Pulmonary artery endothelial cell (primary cell): ENCODE data around the gene FAM81B. TPM values are rescaled to one million over a fixed set of nuclear protein-coding genes. Genes with fewer than 3 reads are reported as not detected.

Experiments used
- DNase-seq: peaks from one replicate; pipeline ENCODE4 v3.0.0-alpha.2; 2011; ENCODE audit warnings: low read depth, low spot score
- total RNA-seq: library from RNA; depleted of rRNA; stranded (reverse); fragments of >200 nt; gene quantifications from 2 replicates; pipeline ENCODE4 v1.2.3, GENCODE V29; 2014

Gene FAM81B
- total RNA-seq, 1 donor from 2014 or later, result 0.20 TPM

DNA sequence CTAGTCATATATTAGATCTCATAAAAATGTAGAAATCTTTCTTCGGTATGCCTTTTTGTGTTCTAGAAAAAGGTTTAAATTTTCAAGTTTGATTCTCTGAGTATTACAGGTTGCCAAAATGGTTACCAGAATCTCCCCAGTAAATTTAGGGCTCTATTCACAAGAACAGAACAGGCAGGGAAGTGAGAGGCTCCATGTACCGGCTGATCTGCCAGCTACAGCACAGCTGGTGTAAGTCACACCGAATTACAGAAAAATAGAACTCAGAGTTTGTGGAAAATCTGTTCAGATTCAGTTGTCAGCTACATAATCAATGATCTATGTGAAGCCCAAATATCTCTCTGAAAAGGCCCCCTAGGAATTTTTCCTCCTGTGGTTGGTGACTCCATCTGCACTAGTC, 10.5 kb downstream of the FAM81B start:
- no peak for DNase-seq

DNA sequence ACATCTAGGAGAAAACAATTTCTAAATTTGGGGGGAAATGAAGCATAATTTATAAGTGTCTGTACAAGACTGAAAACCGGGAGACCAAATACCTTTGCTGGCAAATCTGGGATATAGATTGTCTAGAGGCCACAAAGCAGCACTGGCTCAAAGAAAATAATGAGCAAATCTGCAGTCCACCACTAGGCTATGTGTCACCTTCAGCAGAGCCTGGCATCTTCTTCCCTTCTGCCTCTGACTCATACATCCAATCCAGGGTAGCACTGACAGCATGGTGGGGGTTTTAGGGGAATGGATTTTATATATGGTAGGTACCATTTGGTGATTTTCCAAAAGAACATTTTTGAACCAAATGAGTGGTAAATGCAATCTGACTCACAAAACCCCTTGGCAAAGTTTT, 12.8 kb downstream of the FAM81B start:
- no peak for DNase-seq

DNA sequence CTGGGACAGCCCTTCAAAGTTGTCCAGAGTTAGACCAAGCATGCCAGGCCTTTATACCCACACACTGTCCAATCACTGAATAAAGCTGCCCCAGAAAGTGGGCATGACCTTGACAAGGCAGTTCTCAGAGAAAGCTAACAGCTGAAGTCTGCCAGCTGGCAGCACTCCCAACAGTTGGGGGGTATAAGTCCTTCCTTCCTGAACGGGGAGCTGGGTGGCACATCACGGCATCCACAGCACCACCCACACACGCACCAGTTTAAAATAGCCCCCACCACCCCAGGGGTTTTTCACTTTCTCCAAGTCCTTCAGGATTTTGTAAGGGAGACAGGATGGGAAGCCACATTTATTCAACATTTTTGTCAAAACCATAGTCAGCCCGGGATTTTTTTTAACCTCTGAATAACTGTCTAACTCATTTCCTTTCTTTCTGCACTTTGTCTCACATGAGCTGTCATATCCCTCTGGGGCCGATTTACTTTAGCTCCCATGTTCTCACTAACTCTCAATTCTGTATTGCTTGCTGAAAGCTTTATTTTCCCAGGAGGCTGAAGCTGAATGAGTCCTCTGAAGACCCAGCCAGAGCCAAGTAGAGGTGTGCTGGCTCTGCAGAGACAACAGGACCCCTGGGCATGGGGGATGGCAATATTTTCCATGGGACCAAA, 15.4 kb downstream of the FAM81B start:
- DNase-seq, result no peak

DNA sequence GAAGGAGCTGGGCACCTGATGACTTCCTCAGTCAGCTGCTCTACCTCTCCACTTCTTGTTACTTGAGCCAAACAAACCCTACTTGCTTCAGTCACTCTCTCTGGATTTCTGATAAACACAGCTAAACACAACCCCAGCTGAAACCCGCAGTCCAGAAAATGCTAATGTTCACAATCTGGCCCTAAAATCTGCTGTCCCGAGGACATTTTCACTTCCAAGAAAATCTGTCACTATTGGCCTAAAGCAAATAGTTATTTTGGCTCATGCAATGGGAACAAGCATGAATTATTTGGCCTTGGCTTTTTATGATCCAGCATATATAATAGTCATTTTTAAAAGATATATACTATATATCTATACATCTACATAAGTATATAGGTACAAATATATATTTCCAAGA, 19.1 kb downstream of the FAM81B start:
- no peak for DNase-seq

DNA sequence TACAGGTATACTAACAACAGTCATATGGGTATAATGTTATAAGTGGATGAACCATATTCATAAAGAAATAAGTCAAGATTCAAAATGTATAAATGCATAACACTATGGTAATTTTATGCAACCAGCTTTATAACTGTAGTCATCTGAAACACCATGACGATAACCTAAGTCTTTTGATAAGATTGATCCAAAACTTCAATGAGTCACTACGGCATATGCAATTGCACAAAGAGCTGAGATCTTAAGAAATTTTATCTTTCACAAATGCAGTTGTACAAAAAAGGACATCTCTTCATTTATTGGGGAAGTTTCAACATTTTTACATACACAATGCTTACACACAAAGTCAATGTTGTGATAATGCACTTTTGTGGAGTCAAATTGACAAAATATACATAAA, 20.3 kb downstream of the FAM81B start:
- DNase-seq, result no peak

DNA sequence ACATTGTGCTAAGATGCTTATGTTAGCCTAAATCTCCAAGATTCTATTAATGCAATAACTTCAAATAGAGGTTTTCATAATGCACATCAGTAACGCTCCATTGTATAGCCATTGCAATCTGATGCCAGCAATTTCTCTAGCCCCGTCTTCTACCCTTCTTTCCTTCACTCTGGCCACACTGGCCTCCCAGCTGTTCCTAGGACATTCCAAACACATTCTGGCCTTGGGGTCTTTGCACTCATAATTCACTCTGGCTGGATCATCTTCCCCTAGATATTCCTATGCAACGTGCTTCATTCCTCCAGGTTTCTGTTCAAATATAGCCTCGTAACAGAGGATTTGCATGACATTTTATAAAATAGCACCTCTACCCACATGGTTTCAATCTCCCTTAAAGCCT, 23.3 kb downstream of the FAM81B start:
- no peak for DNase-seq

DNA sequence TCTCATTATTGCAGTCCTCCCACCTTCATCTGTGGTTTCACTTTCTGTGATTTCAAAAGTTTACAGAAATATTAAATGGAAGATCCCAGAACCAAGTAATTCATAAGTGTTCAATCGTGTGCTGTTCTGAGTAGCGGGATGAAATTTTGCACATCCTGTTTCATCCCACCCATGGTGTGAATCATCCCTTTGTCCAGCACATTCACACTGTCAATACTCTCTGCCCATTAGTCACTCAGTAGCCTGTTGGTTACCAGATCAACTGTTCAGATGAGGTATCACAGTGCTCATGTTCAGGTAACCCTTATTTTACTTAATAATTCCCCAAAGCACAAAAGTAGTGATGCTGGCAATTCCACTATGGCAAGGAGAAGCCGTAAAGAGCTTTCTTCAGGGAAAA, 26.8 kb downstream of the FAM81B start:
- no peak for DNase-seq

DNA sequence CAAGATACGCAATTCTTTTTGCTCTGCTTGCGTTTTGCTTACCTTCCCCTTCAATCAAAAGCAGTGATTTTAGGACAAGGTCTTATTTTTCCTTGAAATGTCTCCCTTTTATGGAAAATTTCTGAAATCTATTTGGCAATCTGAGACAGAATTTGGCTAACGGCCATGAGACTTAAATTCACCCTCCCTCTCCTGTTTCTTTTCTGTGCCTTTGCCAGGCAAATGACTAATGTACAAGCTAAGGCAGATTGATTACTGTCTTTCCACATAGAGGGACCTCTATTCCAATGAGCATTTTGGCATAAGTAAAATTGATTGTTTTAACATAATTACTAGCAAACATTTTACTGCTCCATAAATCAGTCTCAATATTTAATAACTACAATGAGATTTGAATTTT, 31.7 kb downstream of the FAM81B start:
- no peak for DNase-seq

DNA sequence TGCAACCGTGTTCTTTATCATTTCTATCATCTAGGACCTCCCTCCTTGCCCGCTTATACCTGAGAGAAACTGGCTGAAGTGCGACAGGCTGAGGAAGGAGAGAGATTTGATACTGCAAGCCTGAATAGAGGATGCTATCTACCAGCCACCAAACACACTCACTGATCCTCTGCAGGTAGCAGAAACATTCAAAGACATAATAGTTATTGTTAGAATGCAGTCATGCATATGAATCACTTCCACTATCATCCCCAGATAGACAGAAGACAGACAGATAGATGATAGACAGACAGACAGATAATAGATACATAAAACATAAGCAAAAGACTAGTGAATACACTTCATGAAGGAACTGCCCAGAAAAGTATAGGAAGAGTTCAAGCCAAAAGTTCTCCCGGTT, 32.9 kb downstream of the FAM81B start:
- no peak for DNase-seq

DNA sequence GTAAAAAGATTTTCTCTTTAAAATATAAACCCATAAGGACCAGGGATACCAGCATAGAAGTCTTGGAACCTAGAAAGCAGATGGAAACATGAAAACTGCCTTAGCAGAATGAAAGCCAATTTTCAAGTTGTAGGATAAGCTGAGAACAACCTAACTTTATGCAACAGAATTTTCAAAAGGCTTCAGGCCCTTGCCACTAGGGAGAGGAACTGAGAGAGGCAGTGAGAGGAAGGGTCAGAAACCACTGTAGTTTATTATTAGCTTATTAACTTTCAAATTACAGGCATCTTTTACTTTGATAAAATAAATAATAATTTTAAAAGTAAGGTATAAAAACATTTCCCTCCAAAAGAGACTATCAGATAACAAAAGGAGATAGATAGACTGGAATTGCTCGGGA, 33.4 kb downstream of the FAM81B start:
- DNase-seq, result no peak

DNA sequence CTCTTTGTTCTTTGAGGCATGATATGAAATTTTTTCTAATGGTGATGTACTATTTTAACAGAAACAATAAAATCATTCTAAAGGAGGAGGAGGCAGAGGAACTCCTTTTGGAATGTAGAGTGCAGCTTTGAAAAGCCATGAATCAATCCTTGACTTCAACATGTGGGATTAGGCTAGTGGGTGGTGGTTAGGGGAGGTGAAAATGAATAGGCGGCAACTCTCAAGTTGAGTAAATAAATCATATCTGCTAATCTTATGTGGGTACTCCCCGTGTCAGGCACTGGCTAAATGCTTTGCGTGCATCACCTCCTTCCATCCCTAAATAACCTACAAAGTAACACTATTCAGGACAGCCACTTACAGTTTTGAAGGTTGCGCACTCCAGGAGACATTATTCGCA, 35.1 kb downstream of the FAM81B start:
- no peak for DNase-seq

DNA sequence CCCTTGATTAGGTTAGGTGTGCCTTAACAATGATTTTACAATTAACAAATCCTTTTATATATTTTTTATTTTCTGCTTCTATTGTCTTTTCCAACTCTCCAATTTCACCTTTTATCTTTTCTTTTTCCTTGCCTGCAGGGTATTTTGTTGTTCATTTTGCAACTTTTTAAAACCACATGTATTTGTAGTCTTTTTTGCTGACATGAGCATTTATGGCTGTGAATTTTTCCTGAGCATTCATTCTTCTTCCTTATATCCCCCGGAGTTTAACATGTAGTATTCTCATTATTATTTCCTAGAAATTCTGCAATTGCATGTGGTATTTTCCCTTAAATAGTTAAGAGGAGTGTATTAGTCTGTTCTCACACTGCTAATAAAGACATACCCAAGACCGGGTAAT, 41.6 kb downstream of the FAM81B start:
- DNase-seq, result no peak

DNA sequence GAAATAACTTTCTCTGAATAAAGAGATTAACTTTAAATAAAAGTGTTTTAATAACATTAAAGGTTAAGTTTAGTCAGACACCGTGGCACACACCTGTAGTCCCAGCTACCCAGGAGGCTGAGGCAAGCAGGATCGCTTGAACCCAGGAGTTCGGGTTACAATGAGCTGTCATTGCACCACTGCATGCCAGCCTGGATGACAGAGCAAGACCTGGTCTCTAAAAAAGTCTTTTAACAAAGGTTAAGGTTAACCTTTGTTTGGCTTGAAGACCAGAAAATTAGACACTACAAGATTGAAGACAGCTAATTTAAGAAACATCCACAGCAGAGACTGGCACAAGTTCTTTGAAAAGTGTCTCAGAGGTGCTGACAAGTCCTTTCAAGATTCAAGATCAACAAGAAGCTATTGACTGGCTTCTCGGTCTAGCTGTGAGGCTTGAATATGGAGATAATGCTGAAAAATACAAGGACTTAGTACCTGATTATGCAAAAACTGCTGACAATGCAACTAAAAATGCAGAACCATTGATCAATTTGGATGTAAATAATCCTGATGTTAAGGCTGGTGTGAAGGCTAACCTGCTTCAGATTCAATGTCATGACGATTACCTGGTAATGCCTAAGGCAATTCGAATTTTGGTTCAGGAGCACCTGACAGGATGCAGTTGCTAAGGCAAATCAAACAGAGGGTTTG, 48.8 kb downstream of the FAM81B start:
- DNase-seq, result no peak

DNA sequence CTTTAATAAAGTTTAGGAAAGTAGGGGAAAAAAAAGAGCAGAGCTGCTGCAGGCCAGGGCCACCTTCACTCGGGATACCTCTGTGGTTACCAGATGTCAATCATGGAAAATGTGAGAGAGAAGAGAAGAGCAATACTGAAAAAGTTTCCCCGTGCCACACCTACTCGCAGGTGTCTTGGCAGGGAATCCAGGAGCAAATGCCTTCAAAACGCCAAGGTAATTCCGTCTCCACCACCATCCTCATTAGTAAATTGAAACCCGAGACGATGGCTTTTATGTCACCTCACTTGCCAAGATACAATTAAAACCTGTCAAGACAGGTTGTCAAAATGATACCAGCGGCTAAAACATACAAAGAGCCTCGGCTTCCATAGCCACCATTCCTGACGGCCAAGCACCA, 49.7 kb downstream of the FAM81B start:
- no peak for DNase-seq

DNA sequence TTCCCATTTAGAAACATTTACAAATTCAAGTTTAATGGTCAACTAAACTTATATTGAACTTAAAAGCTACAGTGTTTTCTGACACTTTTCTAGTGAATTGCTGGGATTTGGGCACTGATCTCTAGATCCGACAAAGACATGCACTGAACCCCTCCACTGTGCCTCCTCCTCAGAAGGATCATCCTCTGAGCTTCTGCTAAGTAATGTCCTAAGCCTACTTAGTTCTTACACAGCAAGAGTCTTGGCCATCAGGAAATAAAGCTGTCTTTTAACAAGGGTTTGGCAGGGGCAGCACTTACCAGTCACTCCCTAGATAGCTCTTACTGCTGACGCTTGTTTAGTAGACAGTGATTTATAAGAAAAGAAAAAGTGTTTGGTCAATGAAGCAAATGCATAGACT, 50.5 kb downstream of the FAM81B start:
- no peak for DNase-seq

DNA sequence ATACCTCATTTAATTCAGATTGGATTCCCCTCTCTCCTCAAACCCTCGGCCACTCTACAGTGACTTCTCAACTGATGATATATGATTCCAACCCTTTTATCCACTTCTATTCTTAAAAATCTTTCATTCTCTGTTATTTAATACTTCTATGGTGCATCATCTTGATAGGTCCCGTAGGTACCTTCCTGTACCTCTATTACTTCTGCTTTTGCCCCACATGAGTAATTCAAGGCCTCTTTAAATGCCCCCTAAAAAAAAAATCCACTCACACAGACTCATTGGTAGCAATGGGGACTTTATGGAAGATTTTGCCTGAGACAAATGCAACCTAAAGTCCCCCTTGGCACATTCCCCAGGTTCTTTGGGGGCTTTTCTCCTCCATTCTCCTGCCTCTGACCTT, 54.3 kb downstream of the FAM81B start:
- DNase-seq, result no peak

DNA sequence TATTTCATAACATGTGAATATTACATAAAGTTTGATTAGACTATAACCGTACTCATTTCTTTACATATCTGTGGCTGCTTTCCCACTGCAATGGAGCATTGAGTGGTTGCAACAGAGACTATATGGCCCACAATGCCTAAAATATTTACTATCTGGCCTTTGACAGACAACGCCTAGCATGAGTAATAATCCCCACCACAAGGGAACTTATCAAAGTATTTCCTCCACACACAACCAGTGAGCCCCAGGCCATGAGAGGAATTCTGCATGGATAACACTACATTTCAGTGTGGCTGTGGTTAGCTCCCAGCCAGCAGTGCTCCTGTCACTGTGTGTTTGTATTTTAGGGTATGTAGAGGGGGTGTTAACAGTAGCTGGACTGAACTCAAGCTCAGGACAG, 54.8 kb downstream of the FAM81B start:
- DNase-seq, result no peak

DNA sequence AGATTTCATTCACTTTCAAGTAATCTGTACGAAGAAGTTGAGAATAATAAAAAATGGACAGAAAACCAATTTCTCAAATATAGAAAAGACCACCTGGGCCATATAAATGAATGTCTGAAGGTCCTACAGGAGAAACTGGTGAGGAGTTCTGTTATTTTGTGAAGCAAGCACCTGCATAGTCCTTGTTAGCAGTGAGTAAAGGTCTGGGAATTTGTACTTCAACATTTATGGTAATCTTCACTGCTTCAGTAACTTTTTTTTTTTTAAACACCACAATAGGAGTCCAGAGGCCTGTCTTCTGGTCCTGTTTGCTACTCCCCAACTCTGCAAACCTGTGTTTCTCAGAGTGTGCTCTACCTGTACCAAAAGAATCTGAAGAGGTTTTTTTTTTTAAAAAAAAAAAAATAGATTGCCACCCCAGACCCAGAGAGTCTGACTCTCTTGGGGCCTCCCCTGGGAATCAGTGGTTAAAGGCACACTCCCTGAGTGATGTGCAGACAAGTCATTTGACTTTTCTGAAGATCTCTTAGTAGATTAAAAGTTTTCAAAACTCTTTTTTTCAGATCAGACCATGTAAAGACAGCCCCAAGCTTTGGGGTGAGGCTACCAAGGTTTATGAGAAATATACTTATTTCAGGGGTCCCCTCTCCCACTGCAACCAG, 55.5 kb downstream of the FAM81B start:
- DNase-seq, result no peak

DNA sequence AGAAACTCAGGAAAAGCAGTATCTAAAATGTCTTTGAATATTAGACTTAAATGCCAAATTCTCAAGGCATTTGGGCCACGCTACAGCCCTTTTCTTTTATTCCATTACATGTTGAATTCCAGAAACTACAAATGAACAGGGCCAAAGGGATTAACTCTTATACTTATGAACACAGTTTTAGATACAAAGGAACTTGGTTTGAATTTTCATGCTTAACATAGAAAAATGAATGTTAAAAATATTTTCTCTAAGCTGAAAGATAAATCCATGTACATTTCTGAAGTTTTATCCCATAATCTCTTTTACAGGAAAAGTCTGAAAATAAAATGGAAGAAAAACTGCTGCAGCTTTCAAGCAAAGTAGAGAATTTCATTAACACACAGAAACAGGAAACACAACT, 56.8 kb downstream of the FAM81B start:
- no peak for DNase-seq

DNA sequence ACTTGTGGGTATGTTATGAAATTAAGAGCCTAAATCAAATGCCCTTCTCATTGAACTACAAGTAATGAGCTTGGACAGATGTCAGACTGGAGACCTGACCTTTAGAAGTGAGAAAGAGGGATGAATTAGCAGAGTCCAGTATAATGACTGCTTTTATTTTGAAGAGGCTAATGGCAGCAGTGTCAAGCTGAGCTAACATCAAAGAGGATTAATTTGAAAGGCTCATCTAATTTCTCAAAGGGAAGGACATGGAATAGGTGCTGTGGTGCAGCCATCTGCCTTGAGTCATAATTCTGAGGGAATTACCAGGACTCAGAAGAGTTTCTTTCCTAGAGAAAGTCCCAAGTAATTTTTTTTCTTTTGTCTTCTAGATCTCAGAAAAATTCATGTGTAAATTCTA, 57.6 kb downstream of the FAM81B start:
- DNase-seq, result no peak

DNA sequence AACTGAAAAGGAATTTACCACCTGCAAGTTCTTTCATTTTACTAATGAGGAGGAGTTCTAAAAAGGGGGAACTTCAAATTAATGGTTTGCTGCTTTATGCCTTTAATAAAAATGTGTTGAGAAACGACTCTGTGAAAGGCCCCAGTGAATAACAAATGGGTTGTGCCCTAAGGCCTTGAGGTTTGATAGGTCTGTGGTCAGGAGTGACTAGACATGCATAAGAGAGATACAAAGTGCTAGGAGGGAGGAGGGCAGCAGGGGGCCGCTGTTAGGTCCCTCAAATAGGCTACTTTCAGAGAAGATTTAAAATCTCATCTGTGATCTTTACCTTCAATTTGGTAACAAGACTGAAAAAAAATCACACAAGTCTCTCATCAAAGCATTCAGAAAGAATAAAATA, 58.3 kb downstream of the FAM81B start:
- no peak for DNase-seq

DNA sequence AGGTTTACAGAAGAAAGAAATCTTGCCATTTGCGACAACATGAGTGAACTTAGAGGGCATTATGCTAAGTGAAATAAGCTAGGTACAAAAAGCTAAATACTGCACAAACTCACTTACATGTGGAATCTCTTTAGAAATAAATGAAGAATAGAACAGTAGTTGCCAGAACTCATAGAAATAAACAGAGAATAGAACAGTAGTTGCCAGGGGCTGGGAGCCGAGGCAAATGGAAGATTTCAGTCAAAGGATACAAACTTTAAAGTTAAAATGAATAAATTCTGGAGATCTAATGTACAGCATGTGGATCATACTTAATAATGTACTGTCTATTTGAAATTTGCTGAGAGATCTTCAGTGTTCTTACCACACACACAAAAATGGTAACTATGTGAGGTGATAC, 63.4 kb downstream of the FAM81B start:
- no peak for DNase-seq

DNA sequence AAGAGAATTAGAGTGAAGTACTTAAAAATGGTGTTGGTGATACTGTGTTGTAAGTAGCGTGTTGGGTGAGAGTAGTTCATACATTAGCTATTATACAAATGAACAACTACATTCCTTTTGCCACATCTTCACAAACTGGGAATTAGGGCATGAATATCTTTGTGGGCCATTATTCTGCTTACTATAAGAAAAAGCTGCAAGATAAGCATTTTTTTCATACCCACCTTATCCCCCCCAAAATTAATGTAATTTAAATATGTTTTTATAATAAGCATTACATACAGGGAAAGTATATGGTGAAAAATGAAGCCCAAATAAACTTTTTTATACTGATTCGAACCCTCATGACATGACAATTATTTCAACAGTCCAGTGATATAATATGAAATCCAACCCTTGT, 69.5 kb downstream of the FAM81B start:
- DNase-seq, result no peak
